GM12864 (cell line): ENCODE measurements around the gene DCP2.

Experiments used
- DNase-seq: peaks from one replicate; pipeline ENCODE4 v3.0.0-alpha.2; 2011; ENCODE audit warnings: low read depth
- H3K4me3 ChIP-seq: 2 replicates; pipeline ENCODE4 v1.5.1; 2011; ENCODE audit warnings: mild to moderate bottlenecking, low read depth, low read length, control low read depth
- CTCF ChIP-seq: IDR thresholded peaks from 2 replicates; pipeline ENCODE4 v1.5.1; 2011; ENCODE audit warnings: low read depth, mild to moderate bottlenecking, moderate library complexity, low read length, control low read depth, inconsistent platforms; ENCODE audit errors: missing control alignments

Gene DCP2

GRCh38 chr5:112934366-112934663 is 42.3 kb upstream of the DCP2 start:
- no peak for DNase-seq
- TF ChIP-seq CTCF = no peak
- H3K4me3 ChIP-seq = no peak overlapping the region

- DNase-seq = no peak
- H3K4me3 ChIP-seq = no peak overlapping the region
- no peak for TF ChIP-seq CTCF
Measured at GRCh38 chr5:112935675-112936074, 40.9 kb upstream of the DCP2 start.

- TF ChIP-seq CTCF = no peak
- H3K4me3 ChIP-seq = no peak overlapping the region
Measured at GRCh38 chr5:112938286-112938685, 38.3 kb upstream of the DCP2 start.

GRCh38 chr5:112940670-112941069 is 35.9 kb upstream of the DCP2 start:
- no peak overlapping the region for H3K4me3 ChIP-seq
- no peak for TF ChIP-seq CTCF
- no peak for DNase-seq

More at GRCh38 chr5:112938286-112938685, 38.3 kb upstream of the DCP2 start:
- DNase-seq = no peak

GRCh38 chr5:112948458-112948857 is 28.1 kb upstream of the DCP2 start:
- no peak for DNase-seq
- TF ChIP-seq CTCF = no peak
- no peak overlapping the region for H3K4me3 ChIP-seq

- H3K4me3 ChIP-seq = no peak overlapping the region
- DNase-seq = no peak
- TF ChIP-seq CTCF = no peak
Measured at GRCh38 chr5:112951124-112951702, 25.4 kb upstream of the DCP2 start.

GRCh38 chr5:112956606-112957005 is 20.0 kb upstream of the DCP2 start:
- H3K4me3 ChIP-seq = no peak overlapping the region
- DNase-seq = no peak
- TF ChIP-seq CTCF = no peak
